ENCODE measurements around the gene ADGRG2. TPM values are rescaled to one million over a fixed set of nuclear protein-coding genes. Genes with fewer than 3 reads are reported as not detected.

ADGRG2 gene
- total and polyA plus RNA-seq, 5 experiments from 2014 or later: not detected

- ATAC-seq: no peak
- H3K9me3 Mint-ChIP-seq: peaks cover 0 to 3% (median 0%) of the 10 kb centered on the region in 9 donors
- DNase-seq: no peak
- H3K27ac Mint-ChIP-seq: no peak overlapping the region
- H3K4me3 Mint-ChIP-seq: no peak overlapping the region
- H3K36me3 Mint-ChIP-seq: peaks cover 0 to 10% (median 0%) of the 10 kb centered on the region in 3 donors
- peaks cover 20 to 48% (median 33%) of the 10 kb centered on the region in 4 donors for H3K4me1 Mint-ChIP-seq
- no peaks in the 10 kb centered on the region for H3K27me3 Mint-ChIP-seq
- POLR2A ChIA-PET: no interaction called here
Measured at GRCh38 chrX:18962329-18962728, 159.9 kb downstream of the ADGRG2 start.

GRCh38 chrX:18961686-18962085 lies 160.6 kb downstream of the ADGRG2 start:
- Mint-ChIP-seq H3K4me3 (no peak overlapping the region), H3K4me1 (peaks cover 14 to 42% (median 33%) of the 10 kb centered on the region in 4 donors), H3K27ac (peak overlapping the region in 1 of 10 donors; percentile 34), H3K9me3 (peaks cover 0 to 3% (median 0%) of the 10 kb centered on the region in 9 donors), H3K27me3 (no peaks in the 10 kb centered on the region), H3K36me3 (peaks cover 0 to 4% (median 0%) of the 10 kb centered on the region in 3 donors)
- no peak for DNase-seq
- POLR2A ChIA-PET: no interaction called here
- ATAC-seq: no peak

GRCh38 chrX:18956303-18957032 lies 165.8 kb downstream of the ADGRG2 start:
- Mint-ChIP-seq H3K9me3 (no peaks in the 10 kb centered on the region), H3K36me3 (peaks cover 0 to 19% (median 0%) of the 10 kb centered on the region in 3 donors), H3K4me1 (peaks cover 4 to 30% (median 21%) of the 10 kb centered on the region in 4 donors), H3K27ac (no peak overlapping the region), H3K4me3 (no peak overlapping the region), H3K27me3 (no peaks in the 10 kb centered on the region)
- POLR2A ChIA-PET: no interaction called here
- ATAC-seq (no peak), DNase-seq (no peak)

- H3K9me3 Mint-ChIP-seq: no peaks in the 10 kb centered on the region
Measured at GRCh38 chrX:18955676-18956075, 166.6 kb downstream of the ADGRG2 start.

GRCh38 chrX:18951032-18951431 lies 171.2 kb downstream of the ADGRG2 start:
- Mint-ChIP-seq H3K4me1 (peaks cover 0 to 14% (median 7%) of the 10 kb centered on the region in 4 donors), H3K27ac (no peak overlapping the region), H3K36me3 (peaks cover 0 to 53% (median 12%) of the 10 kb centered on the region in 3 donors), H3K27me3 (no peaks in the 10 kb centered on the region), H3K4me3 (no peak overlapping the region), H3K9me3 (no peaks in the 10 kb centered on the region)
- ATAC-seq (no peak), DNase-seq (no peak)
- POLR2A ChIA-PET: no interaction called here

More at GRCh38 chrX:18955676-18956075, 166.6 kb downstream of the ADGRG2 start:
- Mint-ChIP-seq H3K4me1 (peaks cover 4 to 29% (median 19%) of the 10 kb centered on the region in 4 donors), H3K36me3 (peaks cover 0 to 26% (median 3%) of the 10 kb centered on the region in 3 donors), H3K27ac (no peak overlapping the region), H3K27me3 (no peaks in the 10 kb centered on the region), H3K4me3 (no peak overlapping the region)
- POLR2A ChIA-PET: no interaction called here
- no peak for DNase-seq
- ATAC-seq: no peak

GRCh38 chrX:18949944-18950301 lies 172.3 kb downstream of the ADGRG2 start:
- H3K27ac Mint-ChIP-seq: no peak overlapping the region
- peaks cover 0 to 57% (median 12%) of the 10 kb centered on the region in 3 donors for H3K36me3 Mint-ChIP-seq
- no peak overlapping the region for H3K4me3 Mint-ChIP-seq
- POLR2A ChIA-PET: no interaction called here
- no peaks in the 10 kb centered on the region for H3K27me3 Mint-ChIP-seq
- no peak for DNase-seq
- H3K4me1 Mint-ChIP-seq: peaks cover 0 to 10% (median 4%) of the 10 kb centered on the region in 4 donors
- no peak for ATAC-seq
- no peaks in the 10 kb centered on the region for H3K9me3 Mint-ChIP-seq

GRCh38 chrX:18949291-18949943 lies 172.9 kb downstream of the ADGRG2 start:
- DNase-seq: no peak
- POLR2A ChIA-PET: no interaction called here
- Mint-ChIP-seq H3K27ac (no peak overlapping the region), H3K9me3 (no peaks in the 10 kb centered on the region), H3K4me3 (no peak overlapping the region), H3K27me3 (no peaks in the 10 kb centered on the region), H3K4me1 (peaks cover 0 to 5% (median 2%) of the 10 kb centered on the region in 4 donors), H3K36me3 (peaks cover 0 to 62% (median 12%) of the 10 kb centered on the region in 3 donors)
- no peak for ATAC-seq

- H3K27ac Mint-ChIP-seq: no peak overlapping the region
- no peak for ATAC-seq
- H3K27me3 Mint-ChIP-seq: no peaks in the 10 kb centered on the region
- peaks cover 1 to 71% (median 12%) of the 10 kb centered on the region in 3 donors for H3K36me3 Mint-ChIP-seq
- no peaks in the 10 kb centered on the region for H3K9me3 Mint-ChIP-seq
- POLR2A ChIA-PET: no interaction called here
- H3K4me3 Mint-ChIP-seq: no peak overlapping the region
- no peak for DNase-seq
- H3K4me1 Mint-ChIP-seq: peaks cover 0 to 2% (median 0%) of the 10 kb centered on the region in 4 donors
Measured at GRCh38 chrX:18946611-18947010, 175.7 kb downstream of the ADGRG2 start.

- Mint-ChIP-seq H3K36me3 (peaks cover 6 to 71% (median 12%) of the 10 kb centered on the region in 3 donors), H3K27ac (no peak overlapping the region), H3K4me3 (no peak overlapping the region)
Measured at GRCh38 chrX:18946157-18946556, 176.1 kb downstream of the ADGRG2 start.

GRCh38 chrX:18945483-18945882 lies 176.8 kb downstream of the ADGRG2 start:
- Mint-ChIP-seq H3K27ac (no peak overlapping the region), H3K4me1 (peaks cover 0 to 2% (median 0%) of the 10 kb centered on the region in 4 donors), H3K36me3 (peaks cover 6 to 72% (median 12%) of the 10 kb centered on the region in 3 donors), H3K9me3 (no peaks in the 10 kb centered on the region), H3K4me3 (no peak overlapping the region), H3K27me3 (no peaks in the 10 kb centered on the region)
- DNase-seq (no peak), ATAC-seq (no peak)
- POLR2A ChIA-PET: no interaction called here

More at GRCh38 chrX:18946157-18946556, 176.1 kb downstream of the ADGRG2 start:
- Mint-ChIP-seq H3K9me3 (no peaks in the 10 kb centered on the region), H3K27me3 (no peaks in the 10 kb centered on the region), H3K4me1 (peaks cover 0 to 2% (median 0%) of the 10 kb centered on the region in 4 donors)
- DNase-seq: no peak
- no peak for ATAC-seq
- POLR2A ChIA-PET: no interaction called here

- DNase-seq (no peak), ATAC-seq (no peak)
- Mint-ChIP-seq H3K4me1 (peaks cover 0 to 2% (median 0%) of the 10 kb centered on the region in 4 donors), H3K36me3 (peaks cover 6 to 68% (median 13%) of the 10 kb centered on the region in 3 donors), H3K4me3 (no peak overlapping the region), H3K27ac (no peak overlapping the region), H3K9me3 (no peaks in the 10 kb centered on the region), H3K27me3 (no peaks in the 10 kb centered on the region)
- POLR2A ChIA-PET: no interaction called here
Measured at GRCh38 chrX:18944482-18944881, 177.8 kb downstream of the ADGRG2 start.

- no peaks in the 10 kb centered on the region for H3K27me3 Mint-ChIP-seq
- POLR2A ChIA-PET: no interaction called here
- no peak for ATAC-seq
- no peak for DNase-seq
- H3K36me3 Mint-ChIP-seq: peaks cover 4 to 77% (median 6%) of the 10 kb centered on the region in 3 donors
- no peak overlapping the region for H3K27ac Mint-ChIP-seq
- H3K4me1 Mint-ChIP-seq: peaks cover 0 to 2% (median 0%) of the 10 kb centered on the region in 4 donors
- H3K4me3 Mint-ChIP-seq: no peak overlapping the region
- no peaks in the 10 kb centered on the region for H3K9me3 Mint-ChIP-seq
Measured at GRCh38 chrX:18941896-18942295, 180.4 kb downstream of the ADGRG2 start.

Data from naive thymus-derived CD8-positive, alpha-beta T cell (primary cell).